Mucosa of rectum (tissue), 2 donors: ENCODE results near the gene ORC3.
"Not testable (repeated sequence)": the region's sequence is repeated elsewhere in the genome, so short reads cannot be mapped to it uniquely, and the experiment has no call there.

Source experiments
- H3K27ac ChIP-seq, 2 donors: one replicate each; pipeline ENCODE4 v1.7.0; 2013; ENCODE audit warnings: inconsistent platforms in 2 of 2, low read depth in 2 of 2, low read length in 2 of 2
- H3K27me3 ChIP-seq, 2 donors: one replicate each; pipeline ENCODE4 v1.7.0; 2013; ENCODE audit warnings: low read length in 2 of 2; ENCODE audit not compliant: control insufficient read depth in 2 of 2, insufficient read depth in 2 of 2
- H3K36me3 ChIP-seq, 2 donors: one replicate each; pipeline ENCODE4 v1.7.0; 2013; ENCODE audit warnings: low read length in 2 of 2; ENCODE audit not compliant: control insufficient read depth in 2 of 2, insufficient read depth in 2 of 2
- H3K4me1 ChIP-seq, 2 donors: one replicate each; pipeline ENCODE4 v1.7.0; 2013; ENCODE audit warnings: low read length in 2 of 2, mild to moderate bottlenecking in 1 of 2; ENCODE audit not compliant: control insufficient read depth in 2 of 2, insufficient read depth in 2 of 2
- H3K4me3 ChIP-seq, 2 donors: one replicate each; pipeline ENCODE4 v1.7.0; 2013; ENCODE audit warnings: low read length in 2 of 2
- H3K9ac ChIP-seq, 2 donors: one replicate each; pipeline ENCODE4 v1.7.0; 2013; ENCODE audit warnings: low read length in 2 of 2, low read depth in 1 of 2, mild to moderate bottlenecking in 1 of 2
- H3K9me3 ChIP-seq, 2 donors: one replicate each; pipeline ENCODE4 v1.7.0; 2013; ENCODE audit warnings: low read length in 2 of 2; ENCODE audit not compliant: control insufficient read depth in 2 of 2
- donor health status: healthy.
- donor health status: Normal muscosa, but diverticular disease.

The ORC3 gene

DNA sequence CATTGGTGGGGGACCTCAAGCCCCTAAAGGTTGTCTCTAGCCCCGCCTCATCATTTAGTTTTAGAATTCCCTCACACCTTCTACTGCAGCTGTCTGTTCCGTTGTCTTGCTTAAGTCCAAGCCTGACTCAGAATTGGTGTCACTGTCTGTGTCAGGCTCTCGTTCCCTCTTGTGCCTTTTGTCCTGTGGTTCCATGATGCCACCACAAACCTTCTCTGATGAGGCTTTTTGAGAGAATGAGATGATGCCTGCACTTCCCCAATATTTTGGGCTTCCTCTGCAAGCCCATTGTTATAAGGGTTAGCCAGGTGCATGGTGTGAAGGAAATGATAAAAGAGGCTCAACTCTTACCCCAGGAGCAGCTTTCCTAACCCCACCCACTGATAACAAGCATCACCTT, 120.2 kb downstream of the ORC3 start:
- no peaks in the 10 kb centered on the region for H3K36me3 ChIP-seq
- H3K9me3 ChIP-seq = no peaks in the 10 kb centered on the region
- no peak overlapping the region for H3K27ac ChIP-seq
- peaks cover 0 to 3% of the 10 kb centered on the region in 2 donors for H3K4me1 ChIP-seq
- H3K27me3 ChIP-seq = no peaks in the 10 kb centered on the region
- H3K9ac ChIP-seq = no peak overlapping the region
- no peak overlapping the region for H3K4me3 ChIP-seq

DNA sequence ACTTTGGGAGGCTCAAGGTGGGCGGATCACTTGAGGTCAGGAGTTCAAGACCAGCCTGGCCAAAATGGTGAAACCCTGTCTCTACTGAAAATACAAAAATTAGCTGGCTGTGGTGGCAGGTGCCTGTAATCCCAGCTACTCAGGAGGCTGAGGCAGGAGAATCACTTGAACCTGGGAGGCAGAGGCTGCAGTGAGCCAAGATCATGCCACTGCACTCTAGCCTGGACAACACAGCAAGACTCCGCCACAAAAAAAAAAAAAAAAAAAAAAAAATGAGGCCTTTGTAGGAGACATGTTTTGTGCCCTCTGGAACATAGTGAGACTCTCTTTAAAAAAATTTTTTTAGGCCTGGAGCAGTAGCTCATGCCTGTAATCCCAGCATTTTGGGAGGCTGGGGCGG, 122.8 kb downstream of the ORC3 start:
- not testable (repeated sequence) for H3K4me1 ChIP-seq, H3K9ac ChIP-seq, H3K9me3 ChIP-seq, H3K27me3 ChIP-seq, H3K36me3 ChIP-seq, H3K4me3 ChIP-seq, H3K27ac ChIP-seq

DNA sequence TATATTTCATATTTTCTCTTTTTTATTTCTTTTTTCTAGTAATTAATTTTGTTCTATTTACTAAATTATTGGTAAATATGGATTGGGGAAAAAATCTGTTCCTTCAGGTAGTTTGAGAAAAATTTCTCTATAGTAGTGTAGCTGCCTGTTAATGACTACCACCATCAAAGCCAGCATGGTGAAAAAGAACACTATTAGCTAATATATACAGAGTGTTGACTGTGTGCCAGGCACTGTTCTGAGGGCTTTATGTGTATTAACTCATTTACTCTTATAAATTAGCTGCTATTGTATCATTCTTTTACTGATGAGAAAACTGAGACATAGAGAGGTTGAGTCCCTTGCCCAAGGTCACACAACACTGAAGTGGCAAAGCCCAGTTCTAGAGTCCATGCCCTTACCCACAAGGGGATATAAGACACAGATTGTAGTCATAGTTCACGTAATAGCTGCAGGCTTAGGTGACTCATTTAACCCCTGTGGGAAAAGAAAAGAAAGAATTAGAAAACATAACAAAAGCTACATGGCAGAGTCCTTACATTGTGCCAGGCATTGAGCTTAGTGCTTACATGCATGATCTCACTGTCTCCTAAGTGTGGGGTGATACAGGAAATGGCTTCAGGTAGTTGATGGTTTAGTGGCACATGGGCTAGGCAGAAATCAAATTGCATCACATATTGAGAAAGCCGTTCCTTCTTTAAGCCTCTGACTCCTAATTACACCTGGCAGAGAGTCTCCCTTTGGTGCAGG, 124.3 kb downstream of the ORC3 start:
- H3K27ac ChIP-seq = no peak overlapping the region
- H3K27me3 ChIP-seq = no peaks in the 10 kb centered on the region
- H3K36me3 ChIP-seq = no peaks in the 10 kb centered on the region
- H3K4me3 ChIP-seq = no peak overlapping the region
- peaks cover 0 to 3% of the 10 kb centered on the region in 2 donors for H3K4me1 ChIP-seq
- no peak overlapping the region for H3K9ac ChIP-seq
- H3K9me3 ChIP-seq = no peaks in the 10 kb centered on the region
